Activated naive CD8-positive, alpha-beta T cell treated with anti-CD3 and anti-CD28 coated beads, Interleukin-2, amount 50 U/mL, for 16 hours (primary cell): ENCODE measurements around the gene MSANTD7.
A peak's percentile ranks its signal among the peaks of the same experiment; 100 is the strongest.
"Not testable (repeated sequence)": the region's sequence is repeated elsewhere in the genome, so short reads cannot be mapped to it uniquely, and the experiment has no call there.

ENCODE experiments used
- DNase-seq: peaks from one replicate; pipeline ENCODE4 v3.0.0-alpha.2; 2020; ENCODE audit warnings: low read depth, low spot score

The MSANTD7 gene

DNA sequence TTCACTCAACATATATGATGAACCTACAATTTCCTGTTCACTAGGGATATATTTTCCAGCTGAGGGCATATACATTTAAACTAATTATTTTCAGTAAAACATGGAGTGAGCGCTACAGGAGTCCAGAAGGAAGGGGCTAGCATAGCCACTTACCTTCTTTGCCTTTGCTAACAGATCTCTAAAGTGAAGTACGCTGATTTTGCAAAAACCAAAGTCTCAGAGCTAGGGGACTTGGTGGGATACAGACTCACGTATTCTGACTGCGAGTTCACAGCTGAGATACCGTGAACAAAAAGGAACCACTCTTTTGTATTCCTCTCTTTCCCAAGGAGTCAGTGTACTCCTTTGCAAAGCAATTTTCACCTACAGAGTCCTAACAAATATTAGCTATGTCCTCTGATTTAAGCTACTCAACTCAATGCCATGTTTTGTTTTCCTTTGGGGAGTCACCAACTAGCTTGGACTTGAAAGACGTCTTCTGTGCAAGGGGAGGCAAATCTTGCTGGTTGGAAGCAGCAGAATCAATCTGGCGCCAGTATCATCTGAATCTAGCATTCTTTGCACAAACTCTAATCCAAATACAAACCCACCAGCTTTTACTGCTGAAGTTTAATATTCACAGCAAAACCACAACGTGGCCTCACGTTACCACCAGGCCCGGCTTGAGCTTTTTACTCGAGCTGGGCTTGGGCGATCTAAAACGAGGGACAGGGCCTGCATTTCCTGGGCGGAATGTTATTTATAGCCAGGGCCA lies 926 bp upstream of the MSANTD7 start:
- no peak for DNase-seq

DNA sequence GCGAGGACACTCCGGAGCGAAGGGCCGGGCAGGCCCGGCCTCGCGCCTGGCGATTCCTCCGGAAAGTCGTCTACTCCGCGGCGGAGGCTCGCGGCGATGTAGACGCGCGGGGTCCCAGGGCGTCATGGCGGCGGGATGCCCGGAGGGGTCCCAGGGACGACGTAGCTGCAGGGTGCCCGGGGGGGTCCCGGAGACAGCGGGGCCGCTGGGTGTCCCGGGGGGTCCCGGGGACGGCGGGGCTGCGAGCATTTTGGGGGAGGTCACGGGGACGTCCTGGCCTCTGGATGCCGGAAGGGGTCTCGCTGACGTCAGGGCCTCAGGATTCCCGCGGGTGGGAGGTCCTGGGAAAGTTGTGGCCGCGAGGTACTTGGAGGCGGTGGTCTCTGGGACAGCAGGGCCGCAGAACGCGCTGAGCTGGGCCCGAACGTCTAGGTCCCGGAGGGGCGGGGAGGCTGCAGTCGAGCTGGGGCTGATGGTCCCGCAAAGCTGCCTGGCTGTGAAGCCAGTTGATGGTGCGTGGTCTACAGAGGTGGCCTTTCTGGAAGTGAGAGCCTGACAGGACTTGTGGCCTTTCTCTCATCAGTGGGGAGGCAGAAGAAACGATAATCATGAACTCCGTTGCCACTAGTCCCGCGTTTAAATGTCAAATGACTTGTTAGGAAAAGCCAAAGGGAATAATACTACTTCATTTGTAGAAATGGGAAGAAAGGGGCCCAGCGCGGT lies 637 bp downstream of the MSANTD7 start:
- DNase-seq = no peak

DNA sequence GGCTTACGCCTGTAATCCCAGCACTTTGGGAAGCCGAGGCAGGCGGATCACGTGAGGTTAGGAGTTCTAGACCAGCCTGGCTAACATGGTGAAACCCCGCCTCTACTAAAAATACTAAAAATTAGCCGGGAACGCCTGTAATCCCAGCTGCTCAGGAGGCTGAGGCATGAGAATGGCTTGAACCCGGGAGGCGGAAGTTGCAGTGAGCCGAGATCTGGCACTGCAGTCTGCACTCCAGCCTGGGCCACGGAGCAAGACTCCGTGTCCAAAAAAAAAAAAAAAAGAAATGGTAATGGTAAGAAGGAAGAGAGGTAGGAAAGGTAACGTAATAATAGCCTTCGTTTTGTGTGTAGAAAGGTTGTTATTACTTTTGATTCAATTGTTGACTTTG lies 1.2 kb downstream of the MSANTD7 start:
- DNase-seq = no peak

DNA sequence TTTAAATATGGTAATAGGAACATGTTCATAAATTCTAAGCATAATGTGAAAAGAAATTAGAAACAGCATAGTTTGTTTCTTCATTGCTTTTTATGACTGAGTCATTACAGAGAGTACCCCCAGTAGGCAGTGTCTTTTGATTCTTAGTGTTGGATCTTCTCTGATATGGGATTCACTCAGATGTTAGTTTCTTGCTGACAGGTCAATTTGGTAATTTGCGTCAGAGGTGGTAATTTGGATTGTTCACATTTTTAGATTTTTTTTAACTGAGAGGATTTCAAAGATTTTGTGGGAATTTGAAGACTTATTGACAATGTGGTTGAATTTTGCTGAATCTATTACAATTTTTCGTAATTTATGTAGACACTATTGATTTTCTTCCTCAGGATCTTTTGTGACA lies 2.1 kb downstream of the MSANTD7 start:
- no peak for DNase-seq

DNA sequence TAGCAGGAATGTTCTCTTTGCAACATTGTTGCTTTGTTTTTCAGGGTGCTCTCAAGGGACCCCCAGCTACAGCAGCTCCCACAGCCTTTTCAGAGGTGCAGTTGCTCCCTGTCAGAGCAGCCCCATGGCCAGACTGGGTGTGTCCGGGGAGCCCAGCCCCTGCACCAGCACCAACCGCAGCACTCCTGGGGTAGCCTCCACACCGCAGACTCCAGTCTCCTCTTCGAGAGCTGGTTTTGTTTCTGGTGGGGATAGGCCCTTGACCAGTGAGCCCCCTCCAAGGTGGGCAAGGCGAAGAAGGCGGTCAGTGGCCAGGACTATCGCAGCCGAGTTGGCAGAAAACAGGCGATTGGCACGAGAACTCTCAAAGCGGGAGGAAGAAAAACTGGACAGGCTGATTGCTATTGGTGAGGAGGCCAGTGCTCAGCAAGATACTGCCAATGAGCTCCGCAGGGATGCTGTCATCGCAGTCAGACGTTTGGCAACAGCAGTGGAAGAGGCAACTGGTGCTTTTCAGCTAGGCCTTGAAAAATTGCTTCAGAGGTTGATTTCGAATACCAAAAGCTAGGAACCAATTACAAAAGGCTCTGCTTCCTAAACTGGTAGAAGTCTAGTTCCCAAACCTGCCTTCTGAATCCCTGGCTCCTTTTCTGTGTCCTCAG lies 5.4 kb downstream of the MSANTD7 start:
- DNase-seq = no peak

DNA sequence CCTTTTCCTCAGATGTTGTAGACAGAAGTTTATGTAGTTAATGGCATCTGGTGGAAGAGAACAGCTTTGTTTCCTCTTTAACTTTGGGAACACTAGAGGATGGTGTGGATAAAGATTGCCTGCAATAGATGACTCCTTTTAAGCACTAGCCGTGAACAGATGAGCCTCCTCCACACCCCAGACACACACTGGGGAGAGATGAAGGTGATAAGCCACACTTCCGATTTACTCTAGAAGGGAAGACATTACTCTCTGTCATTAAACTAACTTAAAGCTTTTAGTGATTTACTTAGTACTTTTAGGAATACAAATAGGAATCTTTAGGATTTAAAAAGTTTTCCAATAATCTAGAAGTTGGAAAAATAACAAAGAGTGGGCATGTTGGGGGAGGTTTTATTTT lies 6.8 kb downstream of the MSANTD7 start:
- no peak for DNase-seq

DNA sequence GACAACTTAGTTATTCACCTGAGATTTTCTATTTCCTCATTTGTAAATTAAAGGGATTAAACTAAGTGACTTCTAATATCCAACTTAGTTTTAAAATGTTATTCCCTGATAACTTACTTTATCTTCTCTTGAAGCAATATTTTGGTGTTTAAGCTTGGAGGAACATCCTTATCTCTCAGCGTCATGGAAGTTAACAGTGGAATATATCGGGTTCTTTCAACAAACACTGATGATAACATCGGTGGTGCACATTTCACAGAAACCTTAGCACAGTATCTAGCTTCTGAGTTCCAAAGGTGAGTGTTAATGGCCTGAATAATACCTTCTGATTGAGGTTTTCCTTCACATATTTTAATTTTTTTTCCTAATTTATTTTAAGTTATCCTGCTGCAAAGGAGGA lies 14.1 kb downstream of the MSANTD7 start:
- no peak for DNase-seq

DNA sequence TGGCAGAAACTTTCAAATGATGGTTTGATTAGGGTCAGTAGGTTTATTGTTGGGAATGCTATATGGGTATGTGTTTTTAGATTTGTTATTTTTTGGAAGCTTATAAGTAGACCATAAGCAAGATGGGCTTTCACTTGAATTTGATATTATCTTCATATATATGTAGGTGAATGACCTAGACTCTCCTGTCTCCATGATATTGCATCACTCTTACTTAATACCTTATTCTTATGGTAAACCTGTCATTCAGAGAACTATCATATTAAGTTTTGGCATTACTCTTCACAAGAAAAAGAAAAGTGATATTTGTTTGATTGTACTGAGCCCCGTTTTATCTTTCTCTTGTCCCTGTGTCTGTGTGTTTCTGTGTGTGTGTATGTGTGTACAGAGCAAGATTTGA lies 17.3 kb downstream of the MSANTD7 start:
- DNase-seq = no peak

DNA sequence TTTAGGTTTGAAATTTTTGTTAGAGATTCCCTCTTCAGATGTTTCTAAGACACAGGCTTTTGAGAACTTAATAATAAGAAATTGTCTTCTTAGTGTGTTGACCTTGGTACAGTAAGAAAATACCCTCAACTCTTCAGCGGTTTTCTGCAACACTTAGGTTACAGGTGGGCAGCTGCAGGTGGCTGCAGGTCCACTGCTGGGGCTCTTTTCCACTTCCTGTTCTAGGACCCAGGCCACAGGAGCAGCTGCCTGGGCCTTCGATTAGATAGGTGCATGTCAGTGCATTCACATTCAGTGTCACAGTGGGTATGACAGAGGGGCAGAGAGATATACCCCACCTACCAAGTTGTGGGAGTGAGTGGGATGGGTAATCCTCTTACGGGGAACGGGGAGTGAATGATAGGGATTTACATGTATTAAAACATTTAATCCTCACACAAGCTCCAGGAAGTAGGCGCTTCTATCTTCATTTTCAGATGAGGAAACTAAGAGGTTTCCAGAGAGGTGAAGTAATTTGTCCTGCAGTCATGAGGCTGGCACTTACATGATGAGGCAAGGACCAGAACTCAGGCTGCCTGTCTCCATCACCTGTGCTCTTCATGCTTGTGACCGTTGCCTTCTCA lies 20.3 kb downstream of the MSANTD7 start:
- DNase-seq = no peak

DNA sequence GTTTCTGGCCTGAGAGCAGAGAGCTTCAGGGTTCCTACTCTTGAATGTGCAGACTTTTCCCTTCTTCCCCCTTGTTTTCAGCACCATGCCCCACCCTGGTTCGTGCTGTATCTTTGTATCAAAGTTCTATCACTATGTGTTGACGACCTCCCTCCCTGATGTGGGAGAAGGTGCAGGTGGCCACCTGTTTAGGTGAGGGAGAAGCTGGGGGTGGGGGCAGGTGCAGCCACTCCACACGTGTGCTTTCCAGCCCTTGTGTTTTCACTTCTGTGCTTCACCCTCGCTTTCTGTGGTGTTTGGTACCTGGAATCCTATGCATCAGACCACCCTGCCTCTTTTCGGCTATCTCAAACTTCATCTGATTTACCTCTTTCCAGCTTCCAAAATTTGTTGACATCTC lies 20.9 kb downstream of the MSANTD7 start:
- no peak for DNase-seq

DNA sequence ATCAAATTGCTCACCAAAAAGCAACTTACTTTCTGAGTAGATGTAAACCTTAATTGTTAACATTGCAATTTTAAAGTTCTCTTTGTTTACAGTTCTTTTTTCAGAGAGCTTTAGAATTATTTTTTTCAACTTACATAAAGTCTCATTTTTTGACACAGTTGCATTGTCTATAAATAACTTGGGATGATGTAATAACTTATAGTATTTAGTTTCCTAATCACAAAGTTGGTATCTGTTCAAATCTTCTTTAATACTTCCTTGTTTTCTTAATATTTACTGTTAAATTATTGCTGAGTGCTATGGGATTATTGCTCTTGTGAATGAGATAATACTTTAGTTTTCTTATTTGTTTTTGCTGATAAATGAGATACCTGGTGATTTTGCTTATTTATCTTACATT lies 21.7 kb downstream of the MSANTD7 start:
- DNase-seq = no peak

DNA sequence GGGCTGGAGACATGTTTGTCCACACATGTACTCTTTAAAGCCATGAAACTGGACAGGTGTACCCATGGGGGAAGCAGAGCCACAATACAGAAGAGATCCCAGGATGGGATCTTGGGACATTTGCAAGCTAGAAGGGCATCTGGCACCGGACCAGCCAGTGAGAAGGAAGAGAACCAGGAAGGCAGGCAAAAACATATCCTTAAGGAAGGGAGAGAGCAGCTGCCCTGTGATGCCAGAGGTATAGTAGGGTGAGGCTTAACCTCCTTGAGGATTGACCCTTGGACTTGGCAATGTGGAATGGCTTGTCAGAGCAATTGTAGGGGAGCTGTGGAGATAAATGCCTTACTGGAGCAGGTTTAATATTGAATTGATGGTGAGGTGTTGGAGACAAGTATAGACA lies 22.7 kb downstream of the MSANTD7 start:
- no peak for DNase-seq

DNA sequence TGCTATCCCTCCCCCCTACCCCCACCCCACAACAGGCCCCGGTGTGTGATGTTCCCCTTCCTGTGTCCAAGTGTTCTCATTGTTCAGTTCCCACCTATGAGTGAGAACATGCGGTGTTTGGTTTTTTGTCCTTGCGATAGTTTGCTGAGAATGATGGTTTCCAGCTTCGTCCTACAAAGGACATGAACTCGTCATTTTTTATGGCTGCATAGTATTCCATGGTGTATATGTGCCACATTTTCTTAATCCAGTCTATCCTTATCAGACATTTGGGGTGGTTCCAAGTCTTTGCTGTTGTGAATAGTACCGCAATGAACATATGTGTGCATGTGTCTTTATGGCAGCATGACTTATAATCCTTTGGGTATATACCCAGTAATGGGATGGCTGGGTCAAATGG lies 26.4 kb downstream of the MSANTD7 start:
- DNase-seq = not testable (repeated sequence)

DNA sequence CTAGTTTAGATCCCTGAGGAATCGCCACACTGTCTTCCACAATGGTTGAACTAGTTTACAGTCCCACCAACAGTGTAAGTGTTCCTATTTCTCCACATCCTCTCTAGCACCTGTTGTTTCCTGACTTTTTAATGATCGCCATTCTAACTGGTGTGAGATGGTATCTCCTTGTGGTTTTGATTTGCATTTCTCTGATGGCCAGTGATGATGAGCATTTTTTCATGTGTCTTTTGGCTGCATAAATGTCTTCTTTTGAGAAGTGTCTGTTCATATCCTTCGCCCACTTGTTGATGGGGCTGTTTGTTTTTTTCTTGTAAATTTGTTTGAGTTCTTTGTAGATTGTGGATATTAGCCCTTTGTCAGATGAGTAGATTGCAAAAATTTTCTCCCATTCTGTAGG lies 26.8 kb downstream of the MSANTD7 start:
- not testable (repeated sequence) for DNase-seq

DNA sequence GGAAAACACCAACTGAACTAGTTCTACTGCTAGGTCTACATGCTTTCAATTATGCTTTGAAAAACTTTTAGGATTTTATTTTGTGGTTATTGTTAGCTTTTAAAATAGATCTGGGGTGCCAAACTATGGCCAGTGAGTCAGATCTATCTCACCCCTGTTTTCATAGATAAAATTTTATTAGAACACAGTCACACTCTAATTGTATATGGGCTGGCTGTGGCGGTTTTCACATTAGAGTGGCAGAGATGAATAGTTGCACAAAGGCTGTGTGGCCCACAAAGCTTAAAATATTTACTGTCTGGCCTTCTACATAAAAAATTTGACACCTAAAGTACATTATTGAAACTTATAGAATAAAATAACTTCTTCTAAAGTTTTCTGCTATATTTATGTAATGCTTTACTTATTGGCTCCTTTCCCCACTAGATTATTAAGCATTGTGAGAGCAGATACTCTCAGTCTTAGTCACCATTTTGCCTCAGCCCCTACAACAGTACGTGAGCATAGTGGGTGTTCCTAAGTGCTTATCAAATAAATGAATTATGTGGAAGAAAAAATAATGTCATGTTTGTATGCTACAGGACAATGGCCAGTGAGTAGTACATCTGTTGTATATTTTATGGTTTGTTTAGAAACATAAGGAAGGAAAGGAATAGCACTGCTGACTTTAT lies 35.1 kb downstream of the MSANTD7 start:
- DNase-seq = no peak

DNA sequence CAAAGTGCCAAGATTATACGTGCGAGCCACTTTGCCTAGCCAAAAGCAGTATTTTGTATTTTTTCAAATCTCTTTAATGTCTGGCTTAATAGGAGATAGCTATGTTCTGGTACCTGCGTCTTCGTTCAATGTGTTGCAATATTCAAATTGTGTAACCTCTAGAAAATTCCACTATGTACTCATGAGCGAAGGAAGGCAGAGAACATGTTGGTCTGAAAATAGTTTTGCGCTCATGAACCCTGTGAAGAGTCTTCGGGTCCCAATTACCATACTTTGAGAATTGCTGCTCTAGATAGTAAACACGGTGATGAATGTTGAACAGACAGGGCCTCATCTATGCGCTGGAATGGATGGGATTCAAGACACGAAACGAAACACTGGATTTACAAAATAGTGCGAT lies 37.8 kb downstream of the MSANTD7 start:
- no peak for DNase-seq

DNA sequence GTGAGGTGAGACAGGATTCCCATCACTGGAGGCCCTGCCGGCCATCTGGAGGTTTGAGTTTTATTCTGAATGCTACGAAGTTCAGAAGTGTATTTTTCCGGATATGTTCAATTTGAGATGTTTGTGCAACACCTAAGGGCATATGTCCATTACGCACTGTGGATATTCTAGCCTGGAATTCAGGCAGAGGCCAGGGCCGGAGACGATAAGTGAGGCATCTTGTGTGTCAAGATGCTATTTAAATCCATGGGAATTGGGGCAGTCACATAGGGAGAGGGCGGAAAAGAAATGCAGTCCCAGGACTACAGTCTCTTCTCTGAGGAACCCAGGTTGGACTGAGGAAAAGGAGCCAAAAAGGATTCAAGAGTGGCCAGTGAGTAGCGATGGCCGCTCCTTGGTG lies 38.7 kb downstream of the MSANTD7 start:
- DNase-seq = no peak

DNA sequence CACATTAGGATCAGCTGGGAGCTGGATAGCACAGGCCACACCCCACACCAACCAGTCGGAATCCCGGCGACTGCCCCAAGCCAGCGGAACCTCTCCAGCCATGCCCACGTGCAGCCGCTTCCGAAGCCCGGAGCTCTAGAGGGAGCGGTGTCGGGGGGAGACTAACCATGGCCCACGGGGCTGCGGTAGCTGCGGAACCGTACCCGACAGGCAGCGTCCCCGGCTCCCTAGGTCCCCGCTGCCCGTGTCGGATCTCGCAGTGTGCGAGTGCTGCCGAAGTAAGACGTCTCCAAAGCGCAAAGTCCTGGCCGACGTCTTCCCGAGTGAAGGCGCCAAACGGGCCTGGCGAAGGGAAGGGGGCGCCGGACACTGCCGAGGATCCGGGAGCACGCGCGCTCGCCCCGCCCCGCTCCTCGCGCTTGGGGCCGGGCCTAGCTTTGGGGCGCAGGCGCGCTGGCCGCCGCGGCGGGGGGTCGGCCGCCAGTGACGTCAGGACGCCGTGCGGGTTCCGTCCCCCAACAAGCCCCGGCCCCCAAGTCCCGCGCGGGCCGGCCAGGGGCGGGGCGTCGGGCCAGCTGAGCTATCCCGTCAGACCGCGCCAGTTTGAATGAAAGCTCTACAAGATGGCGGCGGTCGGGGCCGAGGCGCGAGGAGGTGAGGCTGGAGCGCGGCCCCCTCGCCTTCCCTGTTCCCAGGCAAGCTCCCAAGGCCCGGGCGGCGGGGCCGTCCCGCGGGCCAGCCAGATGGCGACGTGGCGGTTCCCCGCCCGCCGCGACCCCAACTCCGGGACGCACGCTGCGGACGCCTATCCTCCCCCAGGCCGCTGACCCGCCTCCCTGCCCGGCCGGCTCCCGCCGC lies 40.4 kb downstream of the MSANTD7 start, which contains the start of gene SUV39H2:
SUV39H2 (plus strand) TSS at position 601 of the 858 bp plus-strand sequence; CDS start at position 624, 23 bp downstream.
- peak; percentile 85 for DNase-seq

DNA sequence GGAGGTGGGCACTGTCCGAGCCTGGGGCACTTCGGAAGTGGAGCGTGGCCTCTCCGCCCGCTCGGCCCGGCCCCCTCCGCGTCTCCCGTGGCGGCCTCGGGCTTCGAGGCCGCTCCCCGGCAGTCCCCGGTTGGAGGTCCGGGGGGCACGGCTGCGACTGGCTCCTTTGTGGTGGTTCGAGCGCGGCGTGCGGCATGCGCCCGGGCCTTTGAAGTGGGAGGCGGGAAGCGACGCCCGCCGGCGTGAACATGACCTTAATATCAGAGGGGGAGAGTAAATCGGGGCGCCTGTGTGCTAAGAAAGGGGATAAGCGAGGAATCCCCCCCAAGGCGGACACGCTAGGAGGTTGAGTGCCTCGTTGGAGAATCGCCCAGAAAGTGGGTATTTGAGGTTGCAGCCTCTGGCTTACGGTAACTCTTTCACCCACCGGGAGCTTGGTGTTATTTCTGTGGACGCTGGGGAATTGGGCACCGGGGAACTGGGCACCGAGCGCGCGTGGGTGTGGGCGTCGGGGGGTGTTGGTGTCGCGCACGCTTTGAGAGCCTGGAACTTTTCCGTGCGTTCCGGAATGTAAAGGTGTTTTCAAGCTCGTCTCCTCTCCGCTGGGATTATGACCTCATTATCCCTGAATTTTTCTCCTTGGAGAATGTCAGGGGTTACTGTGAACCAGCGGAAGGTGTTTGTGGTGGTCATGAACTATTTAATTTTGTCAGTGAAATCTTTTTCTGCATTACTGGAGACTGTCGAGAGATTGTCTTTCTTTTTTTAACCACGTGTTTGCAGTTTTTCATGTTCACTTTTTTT lies 41.2 kb downstream of the MSANTD7 start:
- peak; percentile 0 for DNase-seq

DNA sequence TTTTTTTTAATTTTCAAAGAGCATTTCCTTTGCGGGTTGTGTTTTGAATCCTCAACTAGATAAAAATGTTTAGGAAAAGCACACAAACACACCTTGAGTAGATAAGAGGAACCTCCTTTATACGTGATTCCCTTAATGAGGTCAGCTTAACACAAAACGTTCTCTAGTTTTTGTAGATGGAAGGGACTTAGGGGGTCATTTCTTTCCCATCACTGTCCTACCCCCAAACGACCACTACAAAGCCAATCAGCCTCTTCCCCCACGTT lies 41.8 kb downstream of the MSANTD7 start:
- no peak for DNase-seq
